Liver (tissue), 3 donors: Measurements from ENCODE around the gene SHC1.

Source experiments
- ATF3 ChIP-seq: IDR thresholded peaks from 2 replicates; pipeline ENCODE4 v1.6.1; 2016; ENCODE audit warnings: antibody characterized with exemption
- CTCF ChIP-seq: fragments of 150-350 bp; IDR thresholded peaks from 2 replicates; pipeline ENCODE4 v1.5.1; 2017; ENCODE audit warnings: improper control_type of control experiment, low read depth, low read length; ENCODE audit not compliant: missing input control
- EGR1 ChIP-seq, 2 donors: IDR thresholded peaks; 2 replicates each; pipeline ENCODE4 v1.6.1; 2016 to 2018; ENCODE audit warnings: antibody characterized with exemption in 2 of 2, low read depth in 2 of 2
- GABPA ChIP-seq, 2 donors: IDR thresholded peaks in 1 of 2; conservative IDR thresholded peaks in 1 of 2; 2 replicates each; pipeline ENCODE4 v1.6.1; 2016; ENCODE audit warnings: antibody characterized with exemption in 2 of 2, mild to moderate bottlenecking in 1 of 2, moderate library complexity in 1 of 2
- NR2F2 ChIP-seq: IDR thresholded peaks from 2 replicates; pipeline ENCODE4 v1.6.1; 2016; ENCODE audit warnings: antibody characterized with exemption
- RAD21 ChIP-seq, 2 donors: IDR thresholded peaks; 2 replicates each; pipeline ENCODE4 v1.6.1; 2016; ENCODE audit warnings: antibody characterized with exemption in 2 of 2, mild to moderate bottlenecking in 2 of 2
- SP1 ChIP-seq: IDR thresholded peaks from 2 replicates; pipeline ENCODE4 v1.6.1; 2018; ENCODE audit warnings: antibody characterized with exemption, mild to moderate bottlenecking
- TAF1 ChIP-seq: conservative IDR thresholded peaks from 2 replicates; pipeline ENCODE4 v1.6.1; 2016; ENCODE audit warnings: antibody characterized with exemption, mild to moderate bottlenecking
- YY1 ChIP-seq: IDR thresholded peaks from 2 replicates; pipeline ENCODE4 v1.6.1; 2016; ENCODE audit warnings: antibody characterized with exemption, mild to moderate bottlenecking
- TF ChIP-seq, protein P1 (sequence below): IDR thresholded peaks from 2 replicates; pipeline ENCODE4 v1.6.1; 2016; ENCODE audit warnings: antibody characterized with exemption, mild to moderate bottlenecking
- donor health status: healthy.
- donor health status: healthy.

GRCh38 chr1:154958036-154958435 is 12.5 kb downstream of the SHC1 start:
- TF ChIP-seq SP1, result no peak
- no peak for TF ChIP-seq CTCF
- TF ChIP-seq YY1, result no peak
- TF ChIP-seq, protein P1, sequence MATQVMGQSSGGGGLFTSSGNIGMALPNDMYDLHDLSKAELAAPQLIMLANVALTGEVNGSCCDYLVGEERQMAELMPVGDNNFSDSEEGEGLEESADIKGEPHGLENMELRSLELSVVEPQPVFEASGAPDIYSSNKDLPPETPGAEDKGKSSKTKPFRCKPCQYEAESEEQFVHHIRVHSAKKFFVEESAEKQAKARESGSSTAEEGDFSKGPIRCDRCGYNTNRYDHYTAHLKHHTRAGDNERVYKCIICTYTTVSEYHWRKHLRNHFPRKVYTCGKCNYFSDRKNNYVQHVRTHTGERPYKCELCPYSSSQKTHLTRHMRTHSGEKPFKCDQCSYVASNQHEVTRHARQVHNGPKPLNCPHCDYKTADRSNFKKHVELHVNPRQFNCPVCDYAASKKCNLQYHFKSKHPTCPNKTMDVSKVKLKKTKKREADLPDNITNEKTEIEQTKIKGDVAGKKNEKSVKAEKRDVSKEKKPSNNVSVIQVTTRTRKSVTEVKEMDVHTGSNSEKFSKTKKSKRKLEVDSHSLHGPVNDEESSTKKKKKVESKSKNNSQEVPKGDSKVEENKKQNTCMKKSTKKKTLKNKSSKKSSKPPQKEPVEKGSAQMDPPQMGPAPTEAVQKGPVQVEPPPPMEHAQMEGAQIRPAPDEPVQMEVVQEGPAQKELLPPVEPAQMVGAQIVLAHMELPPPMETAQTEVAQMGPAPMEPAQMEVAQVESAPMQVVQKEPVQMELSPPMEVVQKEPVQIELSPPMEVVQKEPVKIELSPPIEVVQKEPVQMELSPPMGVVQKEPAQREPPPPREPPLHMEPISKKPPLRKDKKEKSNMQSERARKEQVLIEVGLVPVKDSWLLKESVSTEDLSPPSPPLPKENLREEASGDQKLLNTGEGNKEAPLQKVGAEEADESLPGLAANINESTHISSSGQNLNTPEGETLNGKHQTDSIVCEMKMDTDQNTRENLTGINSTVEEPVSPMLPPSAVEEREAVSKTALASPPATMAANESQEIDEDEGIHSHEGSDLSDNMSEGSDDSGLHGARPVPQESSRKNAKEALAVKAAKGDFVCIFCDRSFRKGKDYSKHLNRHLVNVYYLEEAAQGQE, result no peak
- no peak for TF ChIP-seq GABPA (IDR thresholded peaks at IDR 0.05 in 1 of 2, conservative IDR thresholded peaks at IDR 0.05 in 1 of 2)
- TF ChIP-seq ATF3, result no peak
- TF ChIP-seq TAF1, result no peak
- TF ChIP-seq RAD21 (IDR thresholded peaks at IDR 0.05), result no peak
- no peak for TF ChIP-seq EGR1 (IDR thresholded peaks at IDR 0.05; ENCODE audit: low read depth in 2 of 2)
- TF ChIP-seq NR2F2, result no peak
